A673 (cell line): Measurements from ENCODE around the gene GTF2F1. TPM values are rescaled to one million over a fixed set of nuclear protein-coding genes. Genes with fewer than 3 reads are reported as not detected.

Source experiments
- BruUV-seq: library from RNA; stranded (reverse); fragments of 400-500 nt; replicated peaks from 2 replicates; lab custom pipeline; 2021; lab: Mats Ljungman, UMichigan
- CTCF ChIA-PET: fragments of 300-600 bp; sonication (Branson Sonifier 250); formaldehyde crosslinking; loops from one replicate; lab custom pipeline; 2022; ENCODE audit warnings: antibody characterized with exemption; lab: Charles Lee
- POLR2A ChIA-PET: fragments of 300-600 bp; sonication (Branson Sonifier 250); formaldehyde crosslinking; loops from one replicate; lab custom pipeline; 2022; ENCODE audit warnings: antibody characterized with exemption; ENCODE audit not compliant: low non-redundant PET; lab: Charles Lee
- DNase-seq: peaks from one replicate; pipeline ENCODE4 v3.0.0-alpha.2; 2015; ENCODE audit warnings: low spot score
- H3K27ac ChIP-seq: fragments of 200-600 bp; sonication (generic); 2 replicates; pipeline ENCODE4 v1.5.1; 2016; ENCODE audit warnings: mixed run types, low read depth, mild to moderate bottlenecking, mixed read lengths, antibody characterized with exemption, low read length; ENCODE audit not compliant: poor library complexity, severe bottlenecking
- H3K27me3 ChIP-seq: fragments of 200-600 bp; sonication (generic); replicated peaks from 2 replicates; pipeline ENCODE4 v1.6.1; 2017; ENCODE audit warnings: mixed run types, low read depth, mild to moderate bottlenecking, mixed read lengths, antibody characterized with exemption, low read length; ENCODE audit not compliant: insufficient read depth, poor library complexity
- H3K36me3 ChIP-seq: fragments of 200-600 bp; sonication (generic); 2 replicates; pipeline ENCODE4 v1.6.1; 2016; ENCODE audit warnings: mixed run types, mild to moderate bottlenecking, mixed read lengths, antibody characterized with exemption, low read length; ENCODE audit not compliant: insufficient read depth, poor library complexity, severe bottlenecking
- H3K4me1 ChIP-seq: fragments of 200-600 bp; sonication (generic); 2 replicates; pipeline ENCODE4 v1.6.1; 2017; ENCODE audit warnings: mixed run types, mild to moderate bottlenecking, mixed read lengths, antibody characterized with exemption, low read length; ENCODE audit not compliant: insufficient read depth, poor library complexity, severe bottlenecking
- H3K4me3 ChIP-seq: fragments of 200-600 bp; sonication (generic); 2 replicates; pipeline ENCODE4 v1.5.1; 2016; ENCODE audit warnings: low read depth, mixed run types, mild to moderate bottlenecking, mixed read lengths, low read length; ENCODE audit not compliant: poor library complexity, severe bottlenecking
- H3K9me3 ChIP-seq: fragments of 200-600 bp; sonication (generic); 2 replicates; pipeline ENCODE4 v1.6.1; 2016; ENCODE audit warnings: mixed run types, low read depth, mild to moderate bottlenecking, mixed read lengths, antibody characterized with exemption, low read length; ENCODE audit not compliant: poor library complexity, severe bottlenecking
- EZH2 ChIP-seq: fragments of 200-600 bp; sonication (generic); IDR thresholded peaks from 2 replicates; pipeline ENCODE4 v1.6.1; 2017; ENCODE audit warnings: borderline replicate concordance, low read depth, mild to moderate bottlenecking, mixed read lengths, antibody characterized with exemption, low read length; ENCODE audit not compliant: poor library complexity, severe bottlenecking
- intact Hi-C: fragments of 100-400 bp; cut with micrococcal nuclease; formaldehyde crosslinking; loops from one replicate; pipeline ENCODE4 v1.10.0; 2022; ENCODE audit not compliant: unreplicated experiment
- total RNA-seq: library from RNA; stranded (reverse); gene quantifications from 2 replicates; pipeline ENCODE4 v1.2.3, GENCODE V29; 2021
- TF ChIP-seq, protein P1 (sequence below): fragments of 300-800, 200-600 bp; sonication (generic); conservative IDR thresholded peaks from 2 replicates; pipeline ENCODE4 v1.5.1; 2017; ENCODE audit warnings: low read depth, mild to moderate bottlenecking, antibody characterized with exemption, low read length, moderate library complexity, mixed read lengths

The GTF2F1 gene
- total RNA-seq, 1 experiment from 2014 or later = 106 TPM

DNA sequence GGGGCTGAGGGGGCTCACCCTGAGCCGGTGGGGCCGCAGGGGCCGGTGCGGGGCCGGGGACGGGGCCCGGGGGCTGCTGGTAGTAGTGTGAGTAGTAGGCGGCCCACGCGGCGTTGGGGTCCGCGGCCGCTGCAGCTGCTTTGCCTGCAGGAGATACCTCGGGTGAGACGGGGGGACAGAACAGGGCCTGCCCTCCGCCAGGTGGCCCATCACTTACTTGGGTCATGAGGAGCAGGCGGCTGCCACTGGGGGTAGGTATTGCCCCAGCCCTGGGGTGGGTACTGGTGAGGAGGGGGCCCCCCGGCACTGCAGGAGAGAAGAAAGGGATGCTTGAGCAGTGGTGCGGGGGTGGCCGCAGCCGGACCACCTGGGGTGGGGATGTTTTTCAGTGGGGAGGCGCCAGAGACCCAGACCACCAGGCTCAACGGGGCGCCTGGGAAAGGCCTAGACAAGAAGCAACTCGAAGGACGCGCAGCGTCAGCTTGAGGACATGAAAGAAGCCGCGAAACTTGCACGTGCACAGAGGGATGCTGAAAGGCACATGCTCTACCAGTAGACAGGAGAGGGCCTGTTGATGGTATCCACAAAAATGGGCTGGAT is 22.7 kb upstream of the GTF2F1 start:
- no peak overlapping the region for H3K4me3 ChIP-seq
- ChIA-PET POLR2A (no interaction called here), CTCF (no interaction called here)
- BruUV-seq = no TSS peak
- intact Hi-C loops = no loop called here
- TF ChIP-seq, protein P1, sequence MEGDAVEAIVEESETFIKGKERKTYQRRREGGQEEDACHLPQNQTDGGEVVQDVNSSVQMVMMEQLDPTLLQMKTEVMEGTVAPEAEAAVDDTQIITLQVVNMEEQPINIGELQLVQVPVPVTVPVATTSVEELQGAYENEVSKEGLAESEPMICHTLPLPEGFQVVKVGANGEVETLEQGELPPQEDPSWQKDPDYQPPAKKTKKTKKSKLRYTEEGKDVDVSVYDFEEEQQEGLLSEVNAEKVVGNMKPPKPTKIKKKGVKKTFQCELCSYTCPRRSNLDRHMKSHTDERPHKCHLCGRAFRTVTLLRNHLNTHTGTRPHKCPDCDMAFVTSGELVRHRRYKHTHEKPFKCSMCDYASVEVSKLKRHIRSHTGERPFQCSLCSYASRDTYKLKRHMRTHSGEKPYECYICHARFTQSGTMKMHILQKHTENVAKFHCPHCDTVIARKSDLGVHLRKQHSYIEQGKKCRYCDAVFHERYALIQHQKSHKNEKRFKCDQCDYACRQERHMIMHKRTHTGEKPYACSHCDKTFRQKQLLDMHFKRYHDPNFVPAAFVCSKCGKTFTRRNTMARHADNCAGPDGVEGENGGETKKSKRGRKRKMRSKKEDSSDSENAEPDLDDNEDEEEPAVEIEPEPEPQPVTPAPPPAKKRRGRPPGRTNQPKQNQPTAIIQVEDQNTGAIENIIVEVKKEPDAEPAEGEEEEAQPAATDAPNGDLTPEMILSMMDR = no peak
- no peak for TF ChIP-seq EZH2
- H3K4me1 ChIP-seq = no peaks in the 10 kb centered on the region
- H3K27ac ChIP-seq = no peak overlapping the region
- H3K36me3 ChIP-seq = peaks cover 77% of the 10 kb centered on the region
- no peaks in the 10 kb centered on the region for H3K27me3 ChIP-seq
- H3K9me3 ChIP-seq = no peaks in the 10 kb centered on the region
- no peak for DNase-seq

DNA sequence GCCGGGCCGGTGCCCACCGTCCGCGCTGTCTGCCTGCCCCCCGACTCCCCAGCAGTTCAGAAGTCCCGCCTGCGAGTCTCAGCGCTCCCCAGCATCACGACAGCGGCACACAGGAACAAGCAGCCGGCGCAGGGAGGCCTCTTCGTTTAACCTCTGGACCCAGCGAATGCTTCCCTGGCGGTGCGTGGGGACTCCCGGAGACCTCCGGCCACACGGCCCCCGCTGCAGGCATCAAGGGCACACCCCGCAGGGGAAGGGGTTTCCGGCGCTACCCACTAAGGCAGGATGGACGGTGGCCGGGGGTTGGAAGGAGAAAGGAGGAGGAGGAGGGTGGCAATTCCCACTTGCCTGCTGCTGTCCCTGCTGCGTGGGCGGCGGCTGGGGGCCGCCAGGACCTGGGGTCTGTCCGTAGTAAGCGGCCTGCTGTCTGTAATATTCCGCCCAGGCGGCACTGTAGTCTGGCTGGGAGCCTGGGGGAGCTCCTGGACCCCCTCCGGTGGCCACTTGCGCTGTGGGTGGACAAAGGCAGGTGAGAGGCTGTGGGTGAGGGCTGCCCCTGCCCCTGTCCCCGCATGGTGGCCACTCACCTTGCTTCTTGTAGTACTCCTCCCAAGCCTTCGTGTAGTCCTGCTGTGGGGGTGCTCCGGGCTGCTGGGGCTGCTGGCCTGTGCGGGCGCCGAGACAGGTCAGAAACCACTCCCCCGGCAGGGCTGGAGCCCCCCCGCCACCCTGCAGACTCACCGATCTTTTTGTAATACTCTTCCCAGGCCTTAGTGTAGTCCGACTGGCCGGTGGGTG is 22.0 kb upstream of the GTF2F1 start:
- Histone ChIP-seq H3K4me1 (no peaks in the 10 kb centered on the region), H3K4me3 (no peak overlapping the region), H3K9me3 (no peaks in the 10 kb centered on the region), H3K27me3 (no peaks in the 10 kb centered on the region), H3K27ac (no peak overlapping the region), H3K36me3 (peaks cover 70% of the 10 kb centered on the region)
- POLR2A ChIA-PET = interaction anchor here (0.7 kb wide), 1 partner anchor 10 kb away, joined by 3 read pairs; the partner anchor contains the start of gene KHSRP
- no peak for DNase-seq
- intact Hi-C loops = no loop called here
- no peak for TF ChIP-seq EZH2
- TF ChIP-seq, protein P1 = no peak
- CTCF ChIA-PET = no interaction called here
- BruUV-seq = no TSS peak

DNA sequence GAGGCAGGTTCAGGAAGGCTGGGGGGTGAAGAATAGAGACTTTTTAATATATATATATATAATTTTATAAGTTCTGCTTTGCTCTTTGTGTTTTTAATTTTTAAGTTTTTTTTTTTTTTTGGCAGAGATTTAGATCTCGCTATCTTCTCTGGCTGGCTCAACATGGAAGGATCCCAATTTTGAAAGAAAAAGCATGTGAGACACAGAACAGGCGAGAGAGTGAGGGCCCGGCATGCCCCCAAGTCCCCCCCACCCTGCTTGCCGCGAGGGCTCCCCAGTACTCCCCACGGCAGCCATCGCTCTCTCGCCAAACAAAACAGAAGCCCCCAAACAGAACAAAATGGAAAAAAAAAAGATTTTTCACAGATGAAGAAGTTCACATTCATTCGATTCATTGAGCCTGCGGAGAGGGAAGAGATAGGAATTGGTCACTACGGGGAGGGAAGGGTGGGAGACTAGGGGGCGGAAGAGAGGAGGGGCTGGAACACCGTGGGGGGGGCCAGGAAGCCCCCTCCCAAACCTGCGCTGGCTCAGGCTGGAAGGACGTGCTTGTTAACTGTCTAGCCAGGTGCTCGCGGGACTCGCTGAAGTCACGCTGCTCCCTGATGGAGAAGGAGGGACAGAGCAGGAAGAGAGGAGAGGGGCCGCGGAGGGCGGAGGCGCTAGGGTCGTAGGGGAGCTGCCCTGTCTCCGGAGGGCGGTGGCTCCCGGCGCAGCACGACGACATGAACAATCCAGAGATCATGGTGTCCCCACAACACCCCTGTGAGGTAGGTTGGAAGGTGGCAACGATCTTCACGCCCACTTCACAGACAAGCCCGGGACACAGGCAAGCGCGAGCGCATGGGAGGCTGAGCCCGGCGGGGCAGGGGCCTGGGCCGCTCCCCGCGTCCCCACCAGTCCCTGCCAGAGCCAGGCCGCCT is 21.0 kb upstream of the GTF2F1 start:
- no peak overlapping the region for H3K4me3 ChIP-seq
- H3K9me3 ChIP-seq = no peaks in the 10 kb centered on the region
- no peak for DNase-seq
- BruUV-seq = TSS peak; percentile 66
- TF ChIP-seq EZH2 = no peak
- TF ChIP-seq, protein P1 = no peak; the same call in 1 of the 2 replicates
- POLR2A ChIA-PET = interaction anchor here (0.7 kb wide), 1 partner anchor 11 kb away, joined by 3 read pairs; the partner anchor contains the start of gene KHSRP
- H3K4me1 ChIP-seq = no peaks in the 10 kb centered on the region
- intact Hi-C loops = no loop called here
- CTCF ChIA-PET = no interaction called here
- H3K27ac ChIP-seq = no peak overlapping the region
- H3K27me3 ChIP-seq = no peaks in the 10 kb centered on the region
- H3K36me3 ChIP-seq = peaks cover 60% of the 10 kb centered on the region
